GM12878 (cell line): ENCODE results near the gene CBARP. TPM values are rescaled to one million over a fixed set of nuclear protein-coding genes. Genes with fewer than 3 reads are reported as not detected.

Experiments
- ATAC-seq: fragments of 200-7000 bp; cut with Tn5 transposase; 3 replicates; pipeline ENCODE4 v1.9.1; 2020; ENCODE audit warnings: mild to moderate bottlenecking, moderate library complexity
- BruUV-seq: library from RNA; stranded (reverse); fragments of 400-500 nt; replicated peaks from 2 replicates; lab custom pipeline; 2021; lab: Mats Ljungman, UMichigan
- CTCF ChIA-PET: fragments of 300-600 bp; sonication (Branson Sonifier 250); formaldehyde crosslinking; extraction: SDS; loops from one replicate; lab custom pipeline; 2021; ENCODE audit warnings: inconsistent platforms; lab: Yijun Ruan, JAX
- POLR2A ChIA-PET: fragments of 350-600 bp; formaldehyde crosslinking; extraction: SDS; loops from one replicate; lab custom pipeline; 2021; ENCODE audit warnings: inconsistent platforms; lab: Charles Lee
- RAD21 ChIA-PET: fragments of 300-600 bp; sonication (Branson Sonifier 250); formaldehyde crosslinking; loops from one replicate; lab custom pipeline; 2023; ENCODE audit warnings: antibody characterized with exemption; ENCODE audit not compliant: unreplicated experiment; lab: Charles Lee
- SMC1A ChIA-PET: fragments of 300-600 bp; sonication (Branson Sonifier 250); formaldehyde crosslinking; loops from one replicate; lab custom pipeline; 2023; ENCODE audit not compliant: unreplicated experiment, uncharacterized antibody; lab: Charles Lee
- DNase-seq: peaks from one replicate; pipeline ENCODE4 v3.0.0-alpha.2; 2011; ENCODE audit warnings: low read depth, low spot score
- FAIRE-seq: peaks from 3 replicates; lab custom pipeline; 2011; peaks lifted over from hg19 to GRCh38; lab: Jason Lieb, UNC
- H2AFZ ChIP-seq: 2 replicates; pipeline ENCODE4 v1.6.0; 2011; ENCODE audit warnings: low read depth, low read length, control low read depth; ENCODE audit not compliant: control insufficient read depth
- H3K27ac ChIP-seq: 2 replicates; pipeline ENCODE4 v1.5.1; 2011; ENCODE audit warnings: control low read depth; ENCODE audit not compliant: control insufficient read depth, insufficient read depth
- H3K27me3 ChIP-seq, 2 experiments: replicated peaks in 1 of 2; 2 replicates each; pipeline versions ENCODE4 v1.6.0 to v1.6.1; 2011; ENCODE audit warnings: low read length in 1 of 2; ENCODE audit not compliant: control insufficient read depth in 2 of 2, insufficient read depth in 2 of 2
- H3K36me3 ChIP-seq, 2 experiments: 2 replicates each; pipeline ENCODE4 v1.5.1; 2011; ENCODE audit warnings: low read length in 1 of 2; ENCODE audit not compliant: control insufficient read depth in 2 of 2, insufficient read depth in 2 of 2
- H3K4me1 ChIP-seq: 2 replicates; pipeline ENCODE4 v1.6.1; 2011; ENCODE audit warnings: mild to moderate bottlenecking, low read length, moderate library complexity, mixed read lengths; ENCODE audit not compliant: control insufficient read depth, insufficient read depth
- H3K4me2 ChIP-seq: 2 replicates; pipeline ENCODE4 v1.6.0; 2011; ENCODE audit warnings: control low read depth; ENCODE audit not compliant: control insufficient read depth, insufficient read depth
- H3K4me3 ChIP-seq: fragments of 200-600 bp; sonication (generic); 2 replicates; pipeline ENCODE4 v1.5.1; 2016
- H3K79me2 ChIP-seq: 2 replicates; pipeline ENCODE4 v1.6.0; 2011; ENCODE audit warnings: low read length; ENCODE audit not compliant: control insufficient read depth, insufficient read depth
- H3K9ac ChIP-seq: 2 replicates; pipeline ENCODE4 v1.8.0; 2011; ENCODE audit warnings: low read length, control low read depth, mixed read lengths; ENCODE audit not compliant: control insufficient read depth, insufficient read depth
- H3K9me3 ChIP-seq: replicated peaks from 3 replicates; pipeline ENCODE4 v1.5.1; 2011; ENCODE audit warnings: mild to moderate bottlenecking, low read length; ENCODE audit not compliant: control insufficient read depth, insufficient read depth
- H4K20me1 ChIP-seq: 2 replicates; pipeline ENCODE4 v1.6.0; 2011; ENCODE audit not compliant: control insufficient read depth, insufficient read depth
- FOXK2 ChIP-seq: fragments of 450-650 bp; IDR thresholded peaks from 2 replicates; pipeline ENCODE4 v1.6.1; 2017; ENCODE audit warnings: mild to moderate bottlenecking, moderate library complexity
- IKZF2 ChIP-seq, 2 experiments: fragments of 450-650 bp; IDR thresholded peaks; 2 replicates each; pipeline ENCODE4 v1.6.1; 2017; ENCODE audit warnings: mild to moderate bottlenecking in 2 of 2, moderate library complexity in 2 of 2
- IRF3 ChIP-seq: fragments of 450-650 bp; IDR thresholded peaks from 2 replicates; pipeline ENCODE4 v1.6.1; 2014; ENCODE audit warnings: mild to moderate bottlenecking
- MYB ChIP-seq: fragments of 150-350 bp; IDR thresholded peaks from 2 replicates; pipeline ENCODE4 v1.6.1; 2014; ENCODE audit warnings: mild to moderate bottlenecking, low read depth, low read length, borderline replicate concordance
- NR2C2 ChIP-seq: IDR thresholded peaks from 2 replicates; pipeline ENCODE4 v1.6.1; 2011; ENCODE audit warnings: borderline replicate concordance, low read depth; ENCODE audit not compliant: control insufficient read depth, insufficient read length
- PML ChIP-seq: IDR thresholded peaks from 2 replicates; pipeline ENCODE4 v1.6.1; 2012; ENCODE audit warnings: low read length, inconsistent platforms
- RBBP5 ChIP-seq: fragments of 200-600 bp; sonication (generic); conservative IDR thresholded peaks from 2 replicates; pipeline ENCODE4 v1.6.1; 2016
- RELA ChIP-seq: fragments of 450-650 bp; IDR thresholded peaks from 2 replicates; pipeline ENCODE4 v1.8.0; 2014; ENCODE audit warnings: borderline replicate concordance; ENCODE audit not compliant: partially characterized antibody
- RUNX3 ChIP-seq: IDR thresholded peaks from 2 replicates; pipeline ENCODE4 v1.6.1; 2012; ENCODE audit warnings: low read length, inconsistent platforms
- SREBF2 ChIP-seq: IDR thresholded peaks from 2 replicates; pipeline ENCODE4 v1.6.1; 2012; ENCODE audit warnings: mild to moderate bottlenecking, low read length
- TCF7 ChIP-seq: IDR thresholded peaks from 2 replicates; pipeline ENCODE4 v1.6.1; 2014; ENCODE audit warnings: antibody characterized with exemption, borderline replicate concordance
- ZBTB4 ChIP-seq: fragments of 450-650 bp; formaldehyde crosslinking; IDR thresholded peaks from 2 replicates; pipeline ENCODE4 v1.4.0; 2022; ENCODE audit warnings: mild to moderate bottlenecking, moderate library complexity
- ZNF217 ChIP-seq: fragments of 450-650 bp; IDR thresholded peaks from 2 replicates; pipeline ENCODE4 v1.6.1; 2017; ENCODE audit warnings: antibody characterized with exemption, mild to moderate bottlenecking
- ZSCAN29 ChIP-seq: fragments of 450-650 bp; IDR thresholded peaks from 2 replicates; pipeline ENCODE4 v1.6.1; 2017; ENCODE audit warnings: mild to moderate bottlenecking, moderate library complexity
- WGBS: methylation state at CpG from one replicate; pipeline ENCODE4 v1.1.6; 2016; ENCODE audit warnings: low lambda C conversion rate; ENCODE audit not compliant: insufficient replicate concordance, insufficient coverage; ENCODE audit errors: missing lambda C conversion rate; 5-methylcytosine and 5-hydroxymethylcytosine counted together
- in situ Hi-C: fragments of 300-500 bp; cut with MboI; formaldehyde crosslinking; loops from 9 replicates; pipeline ENCODE4 v1.14.3; 2018; ENCODE audit warnings: mixed read lengths
- intact Hi-C: fragments of 100-400 bp; cut with micrococcal nuclease; formaldehyde crosslinking; loops from one replicate; pipeline ENCODE4 v1.14.2; 2022; ENCODE audit not compliant: unreplicated experiment
- polyA plus RNA-seq, 11 experiments: library from polyadenylated mRNA; depleted of rRNA in 4 of 11; unstranded in 6 of 11; stranded (reverse) in 5 of 11; fragments of >200 nt; fragmentation: Nextera tagmentation in 4 of 11; fragmentation: Illumina TruSeq in 1 of 11; extraction: Ambion mirVana in 4 of 11; extraction: Trizol in 1 of 11; gene quantifications; 1 replicate in 1 of 11; 2 replicates in 10 of 11; pipeline versions ENCODE4 v1.2.1 to v1.2.3, GENCODE V29; 2011 to 2016; ENCODE audit warnings: inconsistent platforms in 2 of 11, missing spikeins in 2 of 11, low read depth in 1 of 11
- total RNA-seq, 4 experiments: library from RNA; depleted of rRNA in 3 of 4; stranded (reverse); fragments of >200 nt in 3 of 4; fragmentation: Illumina TruSeq in 1 of 4; extraction: Trizol in 1 of 4; gene quantifications; 2 replicates each; pipeline versions ENCODE4 v1.2.1 to v1.2.3, GENCODE V29; 2013 to 2021
- TF ChIP-seq, protein P1 (sequence below): fragments of 450-650 bp; IDR thresholded peaks from 2 replicates; pipeline ENCODE4 v1.6.1; 2017; ENCODE audit warnings: borderline replicate concordance
- TF ChIP-seq, protein P2 (sequence below): fragments of 450-650 bp; IDR thresholded peaks from 2 replicates; pipeline ENCODE4 v1.6.1; 2018; ENCODE audit warnings: borderline replicate concordance, mild to moderate bottlenecking; ENCODE audit not compliant: partially characterized antibody

Gene CBARP
- total and polyA plus RNA-seq, 10 of the 15 experiments (the other 5 are each of a cell fraction or from before 2014, with no cell fraction given) = 0.04 to 0.59 (median 0.18) TPM; not detected in 3

DNA sequence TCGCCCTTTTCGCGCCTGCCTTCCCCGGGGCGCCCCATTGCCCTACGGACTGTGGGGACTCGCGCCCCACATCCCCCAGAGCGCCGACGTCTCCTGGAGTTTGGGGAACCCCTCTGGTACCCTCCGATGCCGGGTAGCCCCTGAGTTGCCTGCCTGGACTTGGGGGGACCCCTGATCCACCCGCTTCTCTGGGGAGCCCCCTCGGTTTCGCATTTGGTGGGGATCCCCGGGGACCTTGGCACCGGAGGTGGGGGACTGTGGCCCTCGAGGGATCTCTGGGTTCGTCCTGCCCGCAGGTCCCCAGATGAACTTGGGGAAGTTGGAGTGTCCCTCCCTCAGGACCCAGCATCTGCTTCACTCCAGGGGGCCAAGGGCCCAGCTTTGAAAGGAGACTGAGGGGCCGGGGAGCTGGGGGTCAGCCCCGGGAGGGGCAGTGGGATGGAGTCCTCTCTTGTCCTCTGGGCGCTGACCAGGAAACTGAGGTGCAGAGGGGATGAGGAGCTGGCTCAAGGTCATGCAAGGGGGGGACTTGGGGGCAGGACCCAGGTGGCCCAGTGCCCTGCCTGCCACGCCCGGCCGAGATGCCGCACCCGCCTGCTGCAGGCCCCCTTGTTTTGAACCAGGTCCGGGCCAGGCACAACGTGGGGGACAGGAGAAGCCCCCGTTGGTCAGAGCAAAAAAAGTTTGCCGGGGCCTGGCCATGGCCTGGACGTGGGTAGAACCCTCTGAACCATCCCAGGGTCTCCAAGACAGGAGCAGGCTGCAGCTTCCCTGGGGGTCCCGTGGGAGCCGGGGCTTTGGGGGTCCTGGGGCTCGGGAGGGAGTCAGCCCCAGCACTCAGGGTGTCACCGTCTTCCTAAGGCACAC lies 48.9 kb upstream of the CBARP start:
- Histone ChIP-seq H3K9me3 (no peaks in the 10 kb centered on the region), H3K4me3 (no peak overlapping the region), H2AFZ (no peak overlapping the region), H3K27me3 (peaks cover 7 to 8% of the 10 kb centered on the region in 2 experiments; a peak in 3 of 4 replicates), H3K36me3 (no peaks in the 10 kb centered on the region), H3K9ac (no peak overlapping the region), H4K20me1 (no peaks in the 10 kb centered on the region), H3K79me2 (no peaks in the 10 kb centered on the region), H3K4me1 (peaks cover 7% of the 10 kb centered on the region), H3K27ac (no peak overlapping the region), H3K4me2 (no peak overlapping the region)
- FAIRE-seq = no peak
- no peak for ATAC-seq
- ChIA-PET POLR2A (no interaction called here), SMC1A (interaction anchor here (0.9 kb wide), 1 partner anchor 52 kb away, joined by 3 read pairs; no protein-coding TSS in a partner anchor), RAD21 (no interaction called here), CTCF (no interaction called here)
- BruUV-seq = no TSS peak
- 19% methylated on average over 36 of the region's 38 CpGs for WGBS
- DNase-seq = no peak
- in situ Hi-C loops = no loop called here
- intact Hi-C loops = no loop called here
- TF ChIP-seq SREBF2 (no peak), IKZF2 (IDR thresholded peaks at IDR 0.05) (no peak), FOXK2 (no peak), ZNF217 (no peak), ZSCAN29 (no peak), RELA (no peak), NR2C2 (no peak), MYB (no peak), TCF7 (no peak), RUNX3 (no peak), RBBP5 (no peak), PML (no peak), IRF3 (no peak), ZBTB4 (CRISPR knock-in tag) (no peak)
- TF ChIP-seq, protein P1, sequence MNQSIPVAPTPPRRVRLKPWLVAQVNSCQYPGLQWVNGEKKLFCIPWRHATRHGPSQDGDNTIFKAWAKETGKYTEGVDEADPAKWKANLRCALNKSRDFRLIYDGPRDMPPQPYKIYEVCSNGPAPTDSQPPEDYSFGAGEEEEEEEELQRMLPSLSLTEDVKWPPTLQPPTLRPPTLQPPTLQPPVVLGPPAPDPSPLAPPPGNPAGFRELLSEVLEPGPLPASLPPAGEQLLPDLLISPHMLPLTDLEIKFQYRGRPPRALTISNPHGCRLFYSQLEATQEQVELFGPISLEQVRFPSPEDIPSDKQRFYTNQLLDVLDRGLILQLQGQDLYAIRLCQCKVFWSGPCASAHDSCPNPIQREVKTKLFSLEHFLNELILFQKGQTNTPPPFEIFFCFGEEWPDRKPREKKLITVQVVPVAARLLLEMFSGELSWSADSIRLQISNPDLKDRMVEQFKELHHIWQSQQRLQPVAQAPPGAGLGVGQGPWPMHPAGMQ = no peak
- TF ChIP-seq, protein P2, sequence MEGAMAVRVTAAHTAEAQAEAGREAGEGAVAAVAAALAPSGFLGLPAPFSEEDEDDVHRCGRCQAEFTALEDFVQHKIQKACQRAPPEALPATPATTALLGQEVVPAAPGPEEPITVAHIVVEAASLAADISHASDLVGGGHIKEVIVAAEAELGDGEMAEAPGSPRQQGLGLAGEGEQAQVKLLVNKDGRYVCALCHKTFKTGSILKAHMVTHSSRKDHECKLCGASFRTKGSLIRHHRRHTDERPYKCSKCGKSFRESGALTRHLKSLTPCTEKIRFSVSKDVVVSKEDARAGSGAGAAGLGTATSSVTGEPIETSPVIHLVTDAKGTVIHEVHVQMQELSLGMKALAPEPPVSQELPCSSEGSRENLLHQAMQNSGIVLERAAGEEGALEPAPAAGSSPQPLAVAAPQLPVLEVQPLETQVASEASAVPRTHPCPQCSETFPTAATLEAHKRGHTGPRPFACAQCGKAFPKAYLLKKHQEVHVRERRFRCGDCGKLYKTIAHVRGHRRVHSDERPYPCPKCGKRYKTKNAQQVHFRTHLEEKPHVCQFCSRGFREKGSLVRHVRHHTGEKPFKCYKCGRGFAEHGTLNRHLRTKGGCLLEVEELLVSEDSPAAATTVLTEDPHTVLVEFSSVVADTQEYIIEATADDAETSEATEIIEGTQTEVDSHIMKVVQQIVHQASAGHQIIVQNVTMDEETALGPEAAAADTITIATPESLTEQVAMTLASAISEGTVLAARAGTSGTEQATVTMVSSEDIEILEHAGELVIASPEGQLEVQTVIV = no peak
